GM12878 (cell line): ENCODE data around the gene ANO5.

ENCODE experiments used
- JUND ChIP-seq: IDR thresholded peaks from 2 replicates; pipeline ENCODE4 v1.6.1; 2012; ENCODE audit warnings: low read depth, mild to moderate bottlenecking, low read length, improper control_type of control experiment, moderate library complexity
- NR2F1 ChIP-seq: fragments of 450-650 bp; conservative IDR thresholded peaks from 2 replicates; pipeline ENCODE4 v1.6.1; 2017; ENCODE audit warnings: mild to moderate bottlenecking
- RAD21 ChIP-seq: IDR thresholded peaks from 2 replicates; pipeline ENCODE4 v1.6.1; 2011; ENCODE audit warnings: mild to moderate bottlenecking, low read depth, low read length, moderate library complexity; ENCODE audit not compliant: insufficient read depth
- ZNF274 ChIP-seq: IDR thresholded peaks from one replicate; pipeline ENCODE4 v1.8.0; 2011; ENCODE audit not compliant: insufficient read length, insufficient read depth
- TF ChIP-seq, protein P1 (sequence below): IDR thresholded peaks from 2 replicates; pipeline ENCODE4 v1.6.1; 2012; ENCODE audit warnings: low read length, inconsistent platforms
- TF ChIP-seq, protein P2 (sequence below), 3 experiments: IDR thresholded peaks in 2 of 3; conservative IDR thresholded peaks in 1 of 3; 2 replicates each; pipeline ENCODE4 v1.5.1; 2011; ENCODE audit warnings: low read depth in 3 of 3, low read length in 3 of 3, mild to moderate bottlenecking in 3 of 3, control low read depth in 2 of 3, moderate library complexity in 2 of 3, inconsistent platforms in 1 of 3, mixed read lengths in 1 of 3; ENCODE audit not compliant: control insufficient read depth in 2 of 3, insufficient read depth in 1 of 3; ENCODE audit errors: extremely low read depth in 1 of 3
- TF ChIP-seq, protein P3 (sequence below): fragments of 450-650 bp; IDR thresholded peaks from 2 replicates; pipeline ENCODE4 v1.6.1; 2017; ENCODE audit warnings: mild to moderate bottlenecking, moderate library complexity

DNA sequence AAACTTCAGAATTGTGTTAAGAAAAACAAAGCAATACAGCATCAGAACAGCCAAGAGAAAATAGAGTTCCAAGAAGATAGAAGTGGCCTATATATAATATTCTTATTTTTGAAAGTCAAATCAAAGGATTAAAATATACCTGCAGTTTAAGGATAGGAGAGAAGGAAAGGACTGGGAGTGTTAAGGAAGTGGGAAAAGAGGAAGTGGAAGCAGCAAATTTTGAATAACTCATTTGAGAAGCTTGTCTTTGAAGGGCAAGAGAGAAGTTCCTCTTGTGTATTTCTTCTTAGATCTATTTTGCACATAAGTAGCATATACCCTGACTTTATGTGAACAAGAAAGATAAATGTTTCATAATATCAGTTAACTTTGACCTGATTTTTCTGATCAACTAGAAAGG is 82.7 kb downstream of the ANO5 start:
- TF ChIP-seq, protein P1, sequence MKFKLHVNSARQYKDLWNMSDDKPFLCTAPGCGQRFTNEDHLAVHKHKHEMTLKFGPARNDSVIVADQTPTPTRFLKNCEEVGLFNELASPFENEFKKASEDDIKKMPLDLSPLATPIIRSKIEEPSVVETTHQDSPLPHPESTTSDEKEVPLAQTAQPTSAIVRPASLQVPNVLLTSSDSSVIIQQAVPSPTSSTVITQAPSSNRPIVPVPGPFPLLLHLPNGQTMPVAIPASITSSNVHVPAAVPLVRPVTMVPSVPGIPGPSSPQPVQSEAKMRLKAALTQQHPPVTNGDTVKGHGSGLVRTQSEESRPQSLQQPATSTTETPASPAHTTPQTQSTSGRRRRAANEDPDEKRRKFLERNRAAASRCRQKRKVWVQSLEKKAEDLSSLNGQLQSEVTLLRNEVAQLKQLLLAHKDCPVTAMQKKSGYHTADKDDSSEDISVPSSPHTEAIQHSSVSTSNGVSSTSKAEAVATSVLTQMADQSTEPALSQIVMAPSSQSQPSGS: no peak
- TF ChIP-seq JUND (no peak), NR2F1 (no peak), RAD21 (no peak), ZNF274 (no peak)
- TF ChIP-seq, protein P2, sequence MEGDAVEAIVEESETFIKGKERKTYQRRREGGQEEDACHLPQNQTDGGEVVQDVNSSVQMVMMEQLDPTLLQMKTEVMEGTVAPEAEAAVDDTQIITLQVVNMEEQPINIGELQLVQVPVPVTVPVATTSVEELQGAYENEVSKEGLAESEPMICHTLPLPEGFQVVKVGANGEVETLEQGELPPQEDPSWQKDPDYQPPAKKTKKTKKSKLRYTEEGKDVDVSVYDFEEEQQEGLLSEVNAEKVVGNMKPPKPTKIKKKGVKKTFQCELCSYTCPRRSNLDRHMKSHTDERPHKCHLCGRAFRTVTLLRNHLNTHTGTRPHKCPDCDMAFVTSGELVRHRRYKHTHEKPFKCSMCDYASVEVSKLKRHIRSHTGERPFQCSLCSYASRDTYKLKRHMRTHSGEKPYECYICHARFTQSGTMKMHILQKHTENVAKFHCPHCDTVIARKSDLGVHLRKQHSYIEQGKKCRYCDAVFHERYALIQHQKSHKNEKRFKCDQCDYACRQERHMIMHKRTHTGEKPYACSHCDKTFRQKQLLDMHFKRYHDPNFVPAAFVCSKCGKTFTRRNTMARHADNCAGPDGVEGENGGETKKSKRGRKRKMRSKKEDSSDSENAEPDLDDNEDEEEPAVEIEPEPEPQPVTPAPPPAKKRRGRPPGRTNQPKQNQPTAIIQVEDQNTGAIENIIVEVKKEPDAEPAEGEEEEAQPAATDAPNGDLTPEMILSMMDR (IDR thresholded peaks at IDR 0.05 in 2 of 3, conservative IDR thresholded peaks at IDR 0.05 in 1 of 3; ENCODE audit: control insufficient read depth in 2 of 3, extremely low read depth in 1 of 3, insufficient read depth in 1 of 3, low read depth in 3 of 3, low read length in 3 of 3): no peak
- TF ChIP-seq, protein P3, sequence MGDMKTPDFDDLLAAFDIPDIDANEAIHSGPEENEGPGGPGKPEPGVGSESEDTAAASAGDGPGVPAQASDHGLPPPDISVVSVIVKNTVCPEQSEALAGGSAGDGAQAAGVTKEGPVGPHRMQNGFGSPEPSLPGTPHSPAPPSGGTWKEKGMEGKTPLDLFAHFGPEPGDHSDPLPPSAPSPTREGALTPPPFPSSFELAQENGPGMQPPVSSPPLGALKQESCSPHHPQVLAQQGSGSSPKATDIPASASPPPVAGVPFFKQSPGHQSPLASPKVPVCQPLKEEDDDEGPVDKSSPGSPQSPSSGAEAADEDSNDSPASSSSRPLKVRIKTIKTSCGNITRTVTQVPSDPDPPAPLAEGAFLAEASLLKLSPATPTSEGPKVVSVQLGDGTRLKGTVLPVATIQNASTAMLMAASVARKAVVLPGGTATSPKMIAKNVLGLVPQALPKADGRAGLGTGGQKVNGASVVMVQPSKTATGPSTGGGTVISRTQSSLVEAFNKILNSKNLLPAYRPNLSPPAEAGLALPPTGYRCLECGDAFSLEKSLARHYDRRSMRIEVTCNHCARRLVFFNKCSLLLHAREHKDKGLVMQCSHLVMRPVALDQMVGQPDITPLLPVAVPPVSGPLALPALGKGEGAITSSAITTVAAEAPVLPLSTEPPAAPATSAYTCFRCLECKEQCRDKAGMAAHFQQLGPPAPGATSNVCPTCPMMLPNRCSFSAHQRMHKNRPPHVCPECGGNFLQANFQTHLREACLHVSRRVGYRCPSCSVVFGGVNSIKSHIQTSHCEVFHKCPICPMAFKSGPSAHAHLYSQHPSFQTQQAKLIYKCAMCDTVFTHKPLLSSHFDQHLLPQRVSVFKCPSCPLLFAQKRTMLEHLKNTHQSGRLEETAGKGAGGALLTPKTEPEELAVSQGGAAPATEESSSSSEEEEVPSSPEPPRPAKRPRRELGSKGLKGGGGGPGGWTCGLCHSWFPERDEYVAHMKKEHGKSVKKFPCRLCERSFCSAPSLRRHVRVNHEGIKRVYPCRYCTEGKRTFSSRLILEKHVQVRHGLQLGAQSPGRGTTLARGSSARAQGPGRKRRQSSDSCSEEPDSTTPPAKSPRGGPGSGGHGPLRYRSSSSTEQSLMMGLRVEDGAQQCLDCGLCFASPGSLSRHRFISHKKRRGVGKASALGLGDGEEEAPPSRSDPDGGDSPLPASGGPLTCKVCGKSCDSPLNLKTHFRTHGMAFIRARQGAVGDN: no peak
